CD14-positive monocyte (primary cell): ENCODE results near the gene CPA4. TPM values are rescaled to one million over a fixed set of nuclear protein-coding genes. Genes with fewer than 3 reads are reported as not detected.

Experiments used
- DNase-seq, 3 donors: peaks; one replicate each; pipeline ENCODE4 v3.0.0-alpha.2; 2011 to 2022
- H2AFZ ChIP-seq: 2 replicates; pipeline ENCODE4 v1.6.0; 2012; ENCODE audit warnings: mild to moderate bottlenecking, low read depth, low read length, inconsistent platforms; ENCODE audit not compliant: insufficient read depth, poor library complexity, severe bottlenecking
- H3K27ac ChIP-seq, 2 donors: 1 replicate in 1 of 2; 2 replicates in 1 of 2; pipeline ENCODE4 v1.5.1; 2012 to 2013; ENCODE audit warnings: low read length in 2 of 2, control low read depth in 1 of 2, inconsistent platforms in 1 of 2, low read depth in 1 of 2, mild to moderate bottlenecking in 1 of 2
- H3K27me3 ChIP-seq, 2 donors: one replicate each; pipeline versions ENCODE4 v1.6.0 to v1.6.1; 2011 to 2013; ENCODE audit warnings: low read length in 2 of 2; ENCODE audit not compliant: control insufficient read depth in 2 of 2, insufficient read depth in 2 of 2
- H3K36me3 ChIP-seq, 2 donors: replicated peaks in 1 of 2; 1 replicate in 1 of 2; 2 replicates in 1 of 2; pipeline versions ENCODE4 v1.5.1 to v1.6.1; 2012 to 2013; ENCODE audit warnings: low read length in 2 of 2, control low read depth in 1 of 2, inconsistent platforms in 1 of 2, mild to moderate bottlenecking in 1 of 2; ENCODE audit not compliant: insufficient read depth in 2 of 2, control insufficient read depth in 1 of 2
- H3K4me1 ChIP-seq, 2 donors: 1 replicate in 1 of 2; 2 replicates in 1 of 2; pipeline versions ENCODE4 v1.5.1 to v1.6.1; 2012 to 2013; ENCODE audit warnings: low read length in 2 of 2, control low read depth in 1 of 2, inconsistent platforms in 1 of 2, mild to moderate bottlenecking in 1 of 2, moderate library complexity in 1 of 2; ENCODE audit not compliant: insufficient read depth in 2 of 2, control insufficient read depth in 1 of 2
- H3K4me2 ChIP-seq: replicated peaks from 2 replicates; pipeline ENCODE3; 2012; ENCODE audit warnings: low read length, moderate library complexity, mild to moderate bottlenecking; ENCODE audit not compliant: poor library complexity, severe bottlenecking; ENCODE audit errors: extremely low read depth
- H3K4me3 ChIP-seq, 3 experiments: fragments of 200-600 bp in 1 of 3; sonication (generic) in 1 of 3; replicated peaks in 1 of 3; 1 replicate in 2 of 3; 2 replicates in 1 of 3; pipeline ENCODE4 v1.5.1; 2011 to 2013; ENCODE audit warnings: low read length in 3 of 3, mild to moderate bottlenecking in 3 of 3, control low read depth in 2 of 3, low read depth in 2 of 3, inconsistent platforms in 1 of 3, moderate library complexity in 1 of 3
- H3K79me2 ChIP-seq: 2 replicates; pipeline ENCODE4 v1.6.0; 2012; ENCODE audit warnings: mild to moderate bottlenecking, control low read depth, inconsistent platforms, low read length, moderate library complexity; ENCODE audit not compliant: insufficient read depth
- H3K9ac ChIP-seq: 2 replicates; pipeline ENCODE4 v1.6.0; 2017; ENCODE audit warnings: low read length, mild to moderate bottlenecking; ENCODE audit not compliant: insufficient read depth, poor library complexity, severe bottlenecking
- H3K9me3 ChIP-seq, 2 donors: replicated peaks in 1 of 2; 1 replicate in 1 of 2; 2 replicates in 1 of 2; pipeline versions ENCODE4 v1.5.1 to v1.6.1; 2012 to 2013; ENCODE audit warnings: low read length in 2 of 2, control low read depth in 1 of 2; ENCODE audit not compliant: control insufficient read depth in 1 of 2, insufficient read depth in 1 of 2
- H4K20me1 ChIP-seq: 2 replicates; pipeline ENCODE4 v1.6.0; 2012; ENCODE audit warnings: mild to moderate bottlenecking, low read length, control low read depth, moderate library complexity; ENCODE audit not compliant: insufficient read depth
- H3K27ac Mint-ChIP-seq, 7 donors: one replicate each; pipeline ENCODE4 v1.8.0; 2020; ENCODE audit warnings: mild to moderate bottlenecking in 7 of 7, mixed read lengths in 7 of 7, moderate library complexity in 6 of 7, inconsistent platforms in 2 of 7
- H3K27me3 Mint-ChIP-seq, 3 donors: one replicate each; pipeline ENCODE4 v1.8.0; 2021 to 2022; ENCODE audit warnings: low read depth in 3 of 3, mild to moderate bottlenecking in 3 of 3, mixed read lengths in 3 of 3, moderate library complexity in 3 of 3, inconsistent platforms in 1 of 3
- H3K36me3 Mint-ChIP-seq, 2 donors: one replicate each; pipeline ENCODE4 v1.8.0; 2020; ENCODE audit warnings: mixed read lengths in 2 of 2, inconsistent platforms in 1 of 2, mild to moderate bottlenecking in 1 of 2
- H3K4me1 Mint-ChIP-seq: one replicate; pipeline ENCODE4 v1.8.0; 2020; ENCODE audit warnings: mild to moderate bottlenecking, mixed read lengths
- H3K4me3 Mint-ChIP-seq, 2 donors: one replicate each; pipeline ENCODE4 v1.8.0; 2020; ENCODE audit warnings: mild to moderate bottlenecking in 2 of 2, mixed read lengths in 2 of 2, moderate library complexity in 1 of 2
- H3K9me3 Mint-ChIP-seq, 7 donors: one replicate each; pipeline ENCODE4 v1.8.0; 2020 to 2022; ENCODE audit warnings: mixed read lengths in 7 of 7, mild to moderate bottlenecking in 6 of 7, moderate library complexity in 6 of 7, inconsistent platforms in 2 of 7
- WGBS: methylation state at CpG from one replicate; pipeline ENCODE4 v1.1.5; 2013; ENCODE audit warnings: missing lambda C conversion rate; ENCODE audit not compliant: insufficient coverage; 5-methylcytosine and 5-hydroxymethylcytosine counted together
- intact Hi-C, 2 donors: fragments of 100-400 bp; cut with micrococcal nuclease; formaldehyde crosslinking; loops; one replicate each; pipeline versions ENCODE4 v1.15.0 to v1.15.1; 2023
- polyA plus RNA-seq, 3 donors: library from polyadenylated mRNA; depleted of rRNA in 1 of 3; unstranded in 2 of 3; stranded (reverse) in 1 of 3; fragments of 300-500 nt in 2 of 3; fragments of >200 nt in 1 of 3; fragmentation: Illumina TruSeq in 2 of 3; gene quantifications; 1 replicate in 2 of 3; 2 replicates in 1 of 3; pipeline ENCODE4 v1.2.3, GENCODE V29; 2012 to 2021
- TF ChIP-seq, protein P1 (sequence below): fragments of 200-600 bp; IDR thresholded peaks from one replicate; pipeline ENCODE4 v1.8.0; 2022; ENCODE audit warnings: antibody characterized with exemption, mild to moderate bottlenecking

Gene CPA4
- polyA plus RNA-seq, 3 donors = not detected

- no peak within 1 kb of the TSS for H3K27ac Mint-ChIP-seq
- no CpG with 5 or more reads among the region's 5 CpGs for WGBS
These were observed 51.4 kb downstream of the CPA4 start, which contains the start of gene CPA5 for GRCh38 chr7:130344271-130344866. TSS of gene CPA5 (plus strand) at chr7:130344816. CDS start at chr7:130346486, 1,670 bp downstream.

GRCh38 chr7:130345136-130345535, 52.2 kb downstream of the CPA4 start:
- no peak overlapping the region for H3K4me3 Mint-ChIP-seq
- H3K27me3 Mint-ChIP-seq = peaks cover 0 to 8% (median 0%) of the 10 kb centered on the region in 3 donors
- H3K9me3 ChIP-seq = peaks cover 0 to 4% of the 10 kb centered on the region in 2 donors
- H3K79me2 ChIP-seq = no peaks in the 10 kb centered on the region
- H3K4me1 Mint-ChIP-seq = no peaks in the 10 kb centered on the region
- H3K36me3 Mint-ChIP-seq = no peaks in the 10 kb centered on the region
- intact Hi-C loops = no loop called here
- H3K9ac ChIP-seq = no peak overlapping the region
- no peak overlapping the region for H3K27ac Mint-ChIP-seq
- peaks cover 0 to 7% (median 2%) of the 10 kb centered on the region in 7 donors for H3K9me3 Mint-ChIP-seq
- no peak overlapping the region for H3K27ac ChIP-seq
- H2AFZ ChIP-seq = no peak overlapping the region
- H3K4me2 ChIP-seq = no peak overlapping the region
- no peaks in the 10 kb centered on the region for H3K36me3 ChIP-seq
- WGBS = no CpG with 5 or more reads among the region's 8 CpGs
- no peaks in the 10 kb centered on the region for H3K27me3 ChIP-seq
- H3K4me1 ChIP-seq = no peaks in the 10 kb centered on the region
- DNase-seq = no peak
- TF ChIP-seq, protein P1, sequence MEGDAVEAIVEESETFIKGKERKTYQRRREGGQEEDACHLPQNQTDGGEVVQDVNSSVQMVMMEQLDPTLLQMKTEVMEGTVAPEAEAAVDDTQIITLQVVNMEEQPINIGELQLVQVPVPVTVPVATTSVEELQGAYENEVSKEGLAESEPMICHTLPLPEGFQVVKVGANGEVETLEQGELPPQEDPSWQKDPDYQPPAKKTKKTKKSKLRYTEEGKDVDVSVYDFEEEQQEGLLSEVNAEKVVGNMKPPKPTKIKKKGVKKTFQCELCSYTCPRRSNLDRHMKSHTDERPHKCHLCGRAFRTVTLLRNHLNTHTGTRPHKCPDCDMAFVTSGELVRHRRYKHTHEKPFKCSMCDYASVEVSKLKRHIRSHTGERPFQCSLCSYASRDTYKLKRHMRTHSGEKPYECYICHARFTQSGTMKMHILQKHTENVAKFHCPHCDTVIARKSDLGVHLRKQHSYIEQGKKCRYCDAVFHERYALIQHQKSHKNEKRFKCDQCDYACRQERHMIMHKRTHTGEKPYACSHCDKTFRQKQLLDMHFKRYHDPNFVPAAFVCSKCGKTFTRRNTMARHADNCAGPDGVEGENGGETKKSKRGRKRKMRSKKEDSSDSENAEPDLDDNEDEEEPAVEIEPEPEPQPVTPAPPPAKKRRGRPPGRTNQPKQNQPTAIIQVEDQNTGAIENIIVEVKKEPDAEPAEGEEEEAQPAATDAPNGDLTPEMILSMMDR = no peak
- H4K20me1 ChIP-seq = no peaks in the 10 kb centered on the region
- no peak overlapping the region for H3K4me3 ChIP-seq

More at GRCh38 chr7:130344271-130344866, 51.4 kb downstream of the CPA4 start, which contains the start of gene CPA5:
- Histone ChIP-seq H3K4me1 (no peaks in the 10 kb centered on the region), H3K27me3 (no peaks in the 10 kb centered on the region), H3K4me3 (no peak within 1 kb of the TSS), H3K79me2 (no peaks in the 10 kb centered on the region), H3K27ac (no peak within 1 kb of the TSS), H3K36me3 (no peaks in the 10 kb centered on the region), H3K9me3 (peaks cover 0 to 4% of the 10 kb centered on the region in 2 donors), H2AFZ (no peak within 1 kb of the TSS), H3K4me2 (no peak within 1 kb of the TSS), H3K9ac (no peak within 1 kb of the TSS), H4K20me1 (no peaks in the 10 kb centered on the region)
- TF ChIP-seq, protein P1 = no peak
- intact Hi-C loops = no loop called here
- Mint-ChIP-seq H3K4me3 (no peak within 1 kb of the TSS), H3K27me3 (peaks cover 0 to 7% (median 0%) of the 10 kb centered on the region in 3 donors), H3K9me3 (peaks cover 0 to 7% (median 2%) of the 10 kb centered on the region in 7 donors), H3K4me1 (no peaks in the 10 kb centered on the region), H3K36me3 (no peaks in the 10 kb centered on the region)
- DNase-seq = no peak
